ENCODE measurements around the gene BAZ1B.

DNA sequence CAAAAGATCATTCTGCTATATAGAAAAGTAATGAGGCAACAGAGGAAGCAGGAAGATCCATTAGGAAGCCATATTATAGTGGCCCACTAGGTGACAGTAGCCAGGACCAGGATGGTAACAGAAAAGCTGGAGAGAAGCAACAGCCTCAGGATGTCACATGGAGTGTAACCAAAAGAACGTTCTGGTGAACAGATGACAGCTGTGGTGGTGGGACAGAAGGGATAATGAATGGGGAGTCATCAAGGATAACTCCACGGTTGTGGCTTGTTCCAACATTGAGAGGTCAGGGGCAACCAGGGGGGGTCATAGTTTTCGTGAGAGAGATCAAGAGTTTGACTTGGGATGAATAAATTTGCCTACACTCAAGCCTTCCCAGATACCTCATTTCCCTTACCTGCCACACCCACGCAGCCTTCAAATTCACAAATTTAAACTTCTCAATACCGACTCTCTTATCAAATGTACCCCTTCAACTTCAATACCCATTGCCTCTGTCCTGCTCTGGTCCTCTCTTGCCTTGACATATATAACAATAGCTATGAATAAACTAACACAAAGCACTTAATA, 47.0 kb upstream of the BAZ1B start:
- TF ChIP-seq, protein P1, sequence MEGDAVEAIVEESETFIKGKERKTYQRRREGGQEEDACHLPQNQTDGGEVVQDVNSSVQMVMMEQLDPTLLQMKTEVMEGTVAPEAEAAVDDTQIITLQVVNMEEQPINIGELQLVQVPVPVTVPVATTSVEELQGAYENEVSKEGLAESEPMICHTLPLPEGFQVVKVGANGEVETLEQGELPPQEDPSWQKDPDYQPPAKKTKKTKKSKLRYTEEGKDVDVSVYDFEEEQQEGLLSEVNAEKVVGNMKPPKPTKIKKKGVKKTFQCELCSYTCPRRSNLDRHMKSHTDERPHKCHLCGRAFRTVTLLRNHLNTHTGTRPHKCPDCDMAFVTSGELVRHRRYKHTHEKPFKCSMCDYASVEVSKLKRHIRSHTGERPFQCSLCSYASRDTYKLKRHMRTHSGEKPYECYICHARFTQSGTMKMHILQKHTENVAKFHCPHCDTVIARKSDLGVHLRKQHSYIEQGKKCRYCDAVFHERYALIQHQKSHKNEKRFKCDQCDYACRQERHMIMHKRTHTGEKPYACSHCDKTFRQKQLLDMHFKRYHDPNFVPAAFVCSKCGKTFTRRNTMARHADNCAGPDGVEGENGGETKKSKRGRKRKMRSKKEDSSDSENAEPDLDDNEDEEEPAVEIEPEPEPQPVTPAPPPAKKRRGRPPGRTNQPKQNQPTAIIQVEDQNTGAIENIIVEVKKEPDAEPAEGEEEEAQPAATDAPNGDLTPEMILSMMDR (IDR thresholded peaks at IDR 0.05): no peak
- no peak for TF ChIP-seq POLR2AphosphoS5 (IDR thresholded peaks at IDR 0.05)
- TF ChIP-seq EP300 (IDR thresholded peaks at IDR 0.05): no peak
- TF ChIP-seq POLR2A (IDR thresholded peaks at IDR 0.05): no peak

All from stomach (tissue), 4 donors.